ENCODE results near the gene PRKAB2. TPM values are rescaled to one million over a fixed set of nuclear protein-coding genes. Genes with fewer than 3 reads are reported as not detected.

PRKAB2 gene
- total and polyA plus RNA-seq, 2 of the 13 experiments (the other 11 are each of a cell fraction or from before 2014, with no cell fraction given): 44.0 to 118 TPM

DNA sequence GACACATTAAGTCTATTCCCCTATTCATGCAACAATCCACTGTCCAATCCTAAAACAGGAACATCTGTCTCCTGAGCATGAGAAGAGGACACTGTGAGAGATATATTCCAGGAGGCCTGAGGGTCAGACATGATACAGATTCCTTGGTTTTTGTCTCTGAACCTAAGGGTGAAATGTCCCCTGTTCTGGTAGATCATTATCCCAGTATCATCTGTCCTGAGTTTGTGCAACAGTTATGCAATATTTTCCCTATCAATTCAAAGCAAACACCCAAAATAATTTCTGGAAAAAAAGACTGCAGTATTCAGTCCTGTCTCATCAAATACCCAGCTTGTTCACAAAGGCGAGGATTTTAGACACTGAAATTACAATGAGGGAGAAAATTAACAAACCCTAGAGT, 61.4 kb downstream of the PRKAB2 start (continued):
- TF ChIP-seq, protein P1, sequence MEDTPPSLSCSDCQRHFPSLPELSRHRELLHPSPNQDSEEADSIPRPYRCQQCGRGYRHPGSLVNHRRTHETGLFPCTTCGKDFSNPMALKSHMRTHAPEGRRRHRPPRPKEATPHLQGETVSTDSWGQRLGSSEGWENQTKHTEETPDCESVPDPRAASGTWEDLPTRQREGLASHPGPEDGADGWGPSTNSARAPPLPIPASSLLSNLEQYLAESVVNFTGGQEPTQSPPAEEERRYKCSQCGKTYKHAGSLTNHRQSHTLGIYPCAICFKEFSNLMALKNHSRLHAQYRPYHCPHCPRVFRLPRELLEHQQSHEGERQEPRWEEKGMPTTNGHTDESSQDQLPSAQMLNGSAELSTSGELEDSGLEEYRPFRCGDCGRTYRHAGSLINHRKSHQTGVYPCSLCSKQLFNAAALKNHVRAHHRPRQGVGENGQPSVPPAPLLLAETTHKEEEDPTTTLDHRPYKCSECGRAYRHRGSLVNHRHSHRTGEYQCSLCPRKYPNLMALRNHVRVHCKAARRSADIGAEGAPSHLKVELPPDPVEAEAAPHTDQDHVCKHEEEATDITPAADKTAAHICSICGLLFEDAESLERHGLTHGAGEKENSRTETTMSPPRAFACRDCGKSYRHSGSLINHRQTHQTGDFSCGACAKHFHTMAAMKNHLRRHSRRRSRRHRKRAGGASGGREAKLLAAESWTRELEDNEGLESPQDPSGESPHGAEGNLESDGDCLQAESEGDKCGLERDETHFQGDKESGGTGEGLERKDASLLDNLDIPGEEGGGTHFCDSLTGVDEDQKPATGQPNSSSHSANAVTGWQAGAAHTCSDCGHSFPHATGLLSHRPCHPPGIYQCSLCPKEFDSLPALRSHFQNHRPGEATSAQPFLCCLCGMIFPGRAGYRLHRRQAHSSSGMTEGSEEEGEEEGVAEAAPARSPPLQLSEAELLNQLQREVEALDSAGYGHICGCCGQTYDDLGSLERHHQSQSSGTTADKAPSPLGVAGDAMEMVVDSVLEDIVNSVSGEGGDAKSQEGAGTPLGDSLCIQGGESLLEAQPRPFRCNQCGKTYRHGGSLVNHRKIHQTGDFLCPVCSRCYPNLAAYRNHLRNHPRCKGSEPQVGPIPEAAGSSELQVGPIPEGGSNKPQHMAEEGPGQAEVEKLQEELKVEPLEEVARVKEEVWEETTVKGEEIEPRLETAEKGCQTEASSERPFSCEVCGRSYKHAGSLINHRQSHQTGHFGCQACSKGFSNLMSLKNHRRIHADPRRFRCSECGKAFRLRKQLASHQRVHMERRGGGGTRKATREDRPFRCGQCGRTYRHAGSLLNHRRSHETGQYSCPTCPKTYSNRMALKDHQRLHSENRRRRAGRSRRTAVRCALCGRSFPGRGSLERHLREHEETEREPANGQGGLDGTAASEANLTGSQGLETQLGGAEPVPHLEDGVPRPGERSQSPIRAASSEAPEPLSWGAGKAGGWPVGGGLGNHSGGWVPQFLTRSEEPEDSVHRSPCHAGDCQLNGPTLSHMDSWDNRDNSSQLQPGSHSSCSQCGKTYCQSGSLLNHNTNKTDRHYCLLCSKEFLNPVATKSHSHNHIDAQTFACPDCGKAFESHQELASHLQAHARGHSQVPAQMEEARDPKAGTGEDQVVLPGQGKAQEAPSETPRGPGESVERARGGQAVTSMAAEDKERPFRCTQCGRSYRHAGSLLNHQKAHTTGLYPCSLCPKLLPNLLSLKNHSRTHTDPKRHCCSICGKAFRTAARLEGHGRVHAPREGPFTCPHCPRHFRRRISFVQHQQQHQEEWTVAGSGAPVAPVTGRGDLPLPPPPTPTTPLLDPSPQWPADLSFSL (CRISPR knock-in tag; IDR thresholded peaks at IDR 0.05): no peak
- TF ChIP-seq, protein P2, sequence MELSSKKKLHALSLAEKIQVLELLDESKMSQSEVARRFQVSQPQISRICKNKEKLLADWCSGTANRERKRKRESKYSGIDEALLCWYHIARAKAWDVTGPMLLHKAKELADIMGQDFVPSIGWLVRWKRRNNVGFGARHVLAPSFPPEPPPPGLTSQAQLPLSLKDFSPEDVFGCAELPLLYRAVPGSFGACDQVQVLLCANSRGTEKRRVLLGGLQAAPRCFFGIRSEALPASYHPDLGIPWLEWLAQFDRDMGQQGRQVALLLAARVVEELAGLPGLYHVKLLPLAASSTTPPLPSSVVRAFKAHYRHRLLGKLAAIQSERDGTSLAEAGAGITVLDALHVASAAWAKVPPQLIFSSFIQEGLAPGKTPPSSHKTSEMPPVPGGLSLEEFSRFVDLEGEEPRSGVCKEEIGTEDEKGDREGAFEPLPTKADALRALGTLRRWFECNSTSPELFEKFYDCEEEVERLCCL (CRISPR knock-in tag; IDR thresholded peaks at IDR 0.05; ENCODE audit: borderline replicate concordance): no peak
- TF ChIP-seq NR2C2 (CRISPR knock-in tag; IDR thresholded peaks at IDR 0.05; ENCODE audit: borderline replicate concordance) (no peak), ZNF274 (CRISPR knock-in tag; IDR thresholded peaks at IDR 0.05) (no peak), SSRP1 (CRISPR knock-in tag; IDR thresholded peaks at IDR 0.05) (no peak), ZNF737 (CRISPR knock-in tag; IDR thresholded peaks at IDR 0.05; ENCODE audit: borderline replicate concordance) (no peak), ZBTB42 (CRISPR knock-in tag; IDR thresholded peaks at IDR 0.05) (no peak), NR2F2 (IDR thresholded peaks at IDR 0.05; ENCODE audit: borderline replicate concordance, low read depth) (no peak), ZBTB38 (CRISPR knock-in tag; IDR thresholded peaks at IDR 0.05) (no peak), ZNF121 (CRISPR knock-in tag; IDR thresholded peaks at IDR 0.05) (no peak), HOXA9 (CRISPR knock-in tag; IDR thresholded peaks at IDR 0.05; ENCODE audit: borderline replicate concordance) (no peak), MXI1 (IDR thresholded peaks at IDR 0.05; ENCODE audit: borderline replicate concordance, low read depth, low read length) (no peak), BRCA1 (CRISPR knock-in tag; IDR thresholded peaks at IDR 0.05) (no peak)
- TF ChIP-seq, protein P3, sequence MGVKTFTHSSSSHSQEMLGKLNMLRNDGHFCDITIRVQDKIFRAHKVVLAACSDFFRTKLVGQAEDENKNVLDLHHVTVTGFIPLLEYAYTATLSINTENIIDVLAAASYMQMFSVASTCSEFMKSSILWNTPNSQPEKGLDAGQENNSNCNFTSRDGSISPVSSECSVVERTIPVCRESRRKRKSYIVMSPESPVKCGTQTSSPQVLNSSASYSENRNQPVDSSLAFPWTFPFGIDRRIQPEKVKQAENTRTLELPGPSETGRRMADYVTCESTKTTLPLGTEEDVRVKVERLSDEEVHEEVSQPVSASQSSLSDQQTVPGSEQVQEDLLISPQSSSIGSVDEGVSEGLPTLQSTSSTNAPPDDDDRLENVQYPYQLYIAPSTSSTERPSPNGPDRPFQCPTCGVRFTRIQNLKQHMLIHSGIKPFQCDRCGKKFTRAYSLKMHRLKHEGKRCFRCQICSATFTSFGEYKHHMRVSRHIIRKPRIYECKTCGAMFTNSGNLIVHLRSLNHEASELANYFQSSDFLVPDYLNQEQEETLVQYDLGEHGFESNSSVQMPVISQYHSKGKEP (CRISPR knock-in tag; IDR thresholded peaks at IDR 0.05): no peak
- TF ChIP-seq, protein P4, sequence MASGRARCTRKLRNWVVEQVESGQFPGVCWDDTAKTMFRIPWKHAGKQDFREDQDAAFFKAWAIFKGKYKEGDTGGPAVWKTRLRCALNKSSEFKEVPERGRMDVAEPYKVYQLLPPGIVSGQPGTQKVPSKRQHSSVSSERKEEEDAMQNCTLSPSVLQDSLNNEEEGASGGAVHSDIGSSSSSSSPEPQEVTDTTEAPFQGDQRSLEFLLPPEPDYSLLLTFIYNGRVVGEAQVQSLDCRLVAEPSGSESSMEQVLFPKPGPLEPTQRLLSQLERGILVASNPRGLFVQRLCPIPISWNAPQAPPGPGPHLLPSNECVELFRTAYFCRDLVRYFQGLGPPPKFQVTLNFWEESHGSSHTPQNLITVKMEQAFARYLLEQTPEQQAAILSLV (CRISPR knock-in tag; IDR thresholded peaks at IDR 0.05; ENCODE audit: borderline replicate concordance): no peak
- TF ChIP-seq, protein P5, sequence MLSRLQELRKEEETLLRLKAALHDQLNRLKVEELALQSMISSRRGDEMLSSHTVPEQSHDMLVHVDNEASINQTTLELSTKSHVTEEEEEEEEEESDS (CRISPR knock-in tag; IDR thresholded peaks at IDR 0.05; ENCODE audit: borderline replicate concordance): no peak
- TF ChIP-seq, protein P6, sequence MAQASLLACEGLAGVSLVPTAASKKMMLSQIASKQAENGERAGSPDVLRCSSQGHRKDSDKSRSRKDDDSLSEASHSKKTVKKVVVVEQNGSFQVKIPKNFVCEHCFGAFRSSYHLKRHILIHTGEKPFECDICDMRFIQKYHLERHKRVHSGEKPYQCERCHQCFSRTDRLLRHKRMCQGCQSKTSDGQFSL (CRISPR knock-in tag; IDR thresholded peaks at IDR 0.05): no peak
- TF ChIP-seq, protein P7, sequence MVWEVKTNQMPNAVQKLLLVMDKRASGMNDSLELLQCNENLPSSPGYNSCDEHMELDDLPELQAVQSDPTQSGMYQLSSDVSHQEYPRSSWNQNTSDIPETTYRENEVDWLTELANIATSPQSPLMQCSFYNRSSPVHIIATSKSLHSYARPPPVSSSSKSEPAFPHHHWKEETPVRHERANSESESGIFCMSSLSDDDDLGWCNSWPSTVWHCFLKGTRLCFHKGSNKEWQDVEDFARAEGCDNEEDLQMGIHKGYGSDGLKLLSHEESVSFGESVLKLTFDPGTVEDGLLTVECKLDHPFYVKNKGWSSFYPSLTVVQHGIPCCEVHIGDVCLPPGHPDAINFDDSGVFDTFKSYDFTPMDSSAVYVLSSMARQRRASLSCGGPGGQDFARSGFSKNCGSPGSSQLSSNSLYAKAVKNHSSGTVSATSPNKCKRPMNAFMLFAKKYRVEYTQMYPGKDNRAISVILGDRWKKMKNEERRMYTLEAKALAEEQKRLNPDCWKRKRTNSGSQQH (CRISPR knock-in tag; IDR thresholded peaks at IDR 0.05; ENCODE audit: low read depth): no peak
